Peyer's patch (tissue), 4 donors: Measurements from ENCODE around the gene COL23A1. TPM values are rescaled to one million over a fixed set of nuclear protein-coding genes. Genes with fewer than 3 reads are reported as not detected.

Source experiments
- DNase-seq, 3 donors: peaks; one replicate each; pipeline ENCODE4 v3.0.0-alpha.2; 2017 to 2019
- H3K27ac ChIP-seq, 4 donors: fragments of 200-600 bp; sonication (generic); one replicate each; pipeline ENCODE4 v1.5.1; 2016 to 2019
- H3K27me3 ChIP-seq, 2 donors: fragments of 200-600 bp; sonication (generic); one replicate each; pipeline ENCODE4 v1.5.1; 2019
- H3K36me3 ChIP-seq, 3 donors: fragments of 200-600 bp; sonication (generic); one replicate each; pipeline ENCODE4 v1.5.1; 2016 to 2019
- H3K4me1 ChIP-seq, 4 donors: fragments of 200-600 bp; sonication (generic); one replicate each; pipeline ENCODE4 v1.5.1; 2016 to 2019
- H3K4me3 ChIP-seq, 4 donors: fragments of 200-600 bp; sonication (generic); 1 replicate in 3 of 4; 2 replicates in 1 of 4; pipeline ENCODE4 v1.5.1; 2016 to 2019; ENCODE audit warnings: mild to moderate bottlenecking in 1 of 4
- H3K9me3 ChIP-seq, 4 donors: fragments of 200-600 bp; sonication (generic); one replicate each; pipeline ENCODE4 v1.5.1; 2016 to 2019; ENCODE audit warnings: mild to moderate bottlenecking in 1 of 4
- CTCF ChIP-seq, 6 experiments: fragments of 450-650 bp in 4 of 6; fragments of 200-600 bp in 2 of 6; sonication (generic) in 1 of 6; IDR thresholded peaks; one replicate each; pipeline ENCODE4 v1.5.1; 2017 to 2019; ENCODE audit warnings: antibody characterized with exemption in 6 of 6, mild to moderate bottlenecking in 3 of 6, moderate library complexity in 1 of 6
- POLR2A ChIP-seq, 2 donors: fragments of 450-650 bp; IDR thresholded peaks; one replicate each; pipeline ENCODE4 v1.5.1; 2017; ENCODE audit warnings: antibody characterized with exemption in 2 of 2, mild to moderate bottlenecking in 2 of 2, moderate library complexity in 2 of 2
- total RNA-seq, 4 donors: library from RNA; depleted of rRNA; stranded (reverse); fragments of >200 nt; gene quantifications; one replicate each; pipeline ENCODE4 v1.1.0, GENCODE V29; 2016

Gene COL23A1
- total RNA-seq = 1 to 10 TPM in 2 of 4 donors, under 1 TPM in 1, not detected in 1; 0.57 to 5.8 (median 1.2) TPM

DNA sequence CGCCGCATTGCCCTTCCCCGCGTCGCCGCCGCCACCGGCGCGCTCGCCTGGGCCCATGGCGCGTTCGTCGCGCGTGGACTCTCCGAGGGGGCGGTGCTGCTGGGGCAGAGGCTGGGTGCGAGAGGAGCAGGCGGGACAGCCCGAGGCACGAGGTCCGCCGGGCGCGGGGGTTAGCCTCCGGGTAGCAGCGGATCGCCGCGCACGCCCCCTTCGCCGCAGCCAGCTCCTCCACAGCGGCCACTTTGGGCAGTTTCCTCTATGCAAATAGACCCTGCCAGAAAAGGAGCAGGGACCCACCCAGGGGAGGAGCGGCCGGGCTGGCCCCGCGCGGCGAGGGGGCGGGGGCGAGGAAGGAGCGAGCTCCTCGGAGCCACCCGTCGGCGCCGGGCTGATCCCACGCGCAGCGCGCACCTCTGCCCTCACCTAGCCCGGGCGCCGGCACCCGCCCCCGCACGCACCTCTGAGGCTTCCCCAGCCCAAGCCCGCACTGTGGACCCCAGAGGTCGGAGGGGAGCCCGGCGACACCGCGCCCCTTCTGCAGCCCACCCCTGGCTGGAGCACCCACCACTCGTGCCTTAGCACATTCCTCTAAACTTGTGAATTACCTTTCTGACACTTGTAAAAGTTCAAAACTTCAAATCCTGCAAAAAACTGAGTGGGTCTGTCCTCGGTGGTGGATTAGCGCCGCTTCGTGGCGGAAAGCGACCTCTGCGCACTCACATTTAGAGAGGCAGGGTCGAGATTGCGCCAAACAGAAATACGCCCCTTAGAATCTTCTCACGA lies at the start of gene COL23A1:
Gene COL23A1 (minus strand): TSS at position 253 of the 783 bp plus-strand sequence.
- H3K4me3 ChIP-seq = peak within 1 kb of the TSS; percentile 16 to 52 (median 48)
- TF ChIP-seq CTCF (IDR thresholded peaks at IDR 0.05) (peak in 3 of 6 experiments; percentile 24 to 39 (median 29)), POLR2A (IDR thresholded peaks at IDR 0.05) (no peak)
- DNase-seq = peak in 1 of 3 donors; percentile 57
- peaks cover 0 to 9% (median 2%) of the 10 kb centered on the region in 4 donors for H3K9me3 ChIP-seq
- peak within 1 kb of the TSS in 2 of 4 donors; percentile 19 to 46 for H3K27ac ChIP-seq
- peaks cover 0 to 15% (median 4%) of the 10 kb centered on the region in 4 donors for H3K4me1 ChIP-seq
- peaks cover 0 to 6% of the 10 kb centered on the region in 2 donors for H3K27me3 ChIP-seq
- H3K36me3 ChIP-seq = no peaks in the 10 kb centered on the region

DNA sequence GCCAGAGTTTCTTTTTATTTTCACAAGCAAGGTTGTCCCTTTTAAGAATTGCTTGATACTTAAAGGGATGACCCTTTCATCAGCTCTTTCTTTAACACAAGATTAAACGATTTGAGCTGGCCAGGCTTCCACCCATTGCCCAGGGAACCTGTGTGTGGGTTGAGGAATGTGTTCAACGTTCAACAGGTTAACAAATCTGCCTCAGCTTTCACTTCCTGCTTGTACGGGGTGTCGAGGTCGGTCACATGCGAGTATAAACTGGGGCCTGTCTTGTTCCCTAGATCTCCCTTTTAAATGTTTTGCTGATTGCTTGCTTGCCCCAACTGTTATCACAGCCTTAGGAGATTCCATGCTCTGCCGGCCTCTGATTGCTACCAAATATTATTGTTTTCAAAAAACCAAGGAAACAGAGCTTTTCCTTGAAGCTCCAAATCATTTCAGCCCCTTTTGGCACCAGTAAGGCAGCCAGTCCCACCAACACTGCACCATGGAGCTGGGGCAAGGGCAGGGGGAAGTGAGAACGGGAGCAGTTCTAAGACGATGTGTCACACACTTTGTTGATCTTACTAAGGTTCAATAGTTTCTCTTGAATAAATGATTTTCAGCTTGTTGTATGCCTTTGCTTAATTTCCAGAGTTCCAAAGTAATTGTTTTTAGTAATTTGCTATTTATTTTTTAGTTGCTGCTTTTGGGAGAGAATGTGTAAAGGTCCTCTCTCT lies 47.3 kb upstream of the COL23A1 start:
- peak overlapping the region in 1 of 4 donors; percentile 33 for H3K27ac ChIP-seq
- no peaks in the 10 kb centered on the region for H3K9me3 ChIP-seq
- no peak overlapping the region for H3K4me3 ChIP-seq
- H3K4me1 ChIP-seq = no peaks in the 10 kb centered on the region
- DNase-seq = peak in 1 of 3 donors; percentile 44
- no peaks in the 10 kb centered on the region for H3K27me3 ChIP-seq
- H3K36me3 ChIP-seq = no peaks in the 10 kb centered on the region
- TF ChIP-seq CTCF (IDR thresholded peaks at IDR 0.05) = no peak
- no peak for TF ChIP-seq POLR2A (IDR thresholded peaks at IDR 0.05)

- Histone ChIP-seq H3K4me3 (no peak overlapping the region), H3K27me3 (no peaks in the 10 kb centered on the region), H3K27ac (no peak overlapping the region), H3K36me3 (no peaks in the 10 kb centered on the region), H3K4me1 (no peaks in the 10 kb centered on the region), H3K9me3 (no peaks in the 10 kb centered on the region)
- TF ChIP-seq CTCF (IDR thresholded peaks at IDR 0.05) = no peak
- no peak for TF ChIP-seq POLR2A (IDR thresholded peaks at IDR 0.05)
- no peak for DNase-seq
Measured at GRCh38 chr5:178632285-178632684, 42.1 kb upstream of the COL23A1 start.

GRCh38 chr5:178630951-178631350 lies 40.8 kb upstream of the COL23A1 start:
- no peaks in the 10 kb centered on the region for H3K4me1 ChIP-seq
- no peaks in the 10 kb centered on the region for H3K9me3 ChIP-seq
- no peak overlapping the region for H3K27ac ChIP-seq
- TF ChIP-seq CTCF (IDR thresholded peaks at IDR 0.05) (no peak), POLR2A (IDR thresholded peaks at IDR 0.05) (no peak)
- H3K4me3 ChIP-seq = no peak overlapping the region
- H3K27me3 ChIP-seq = no peaks in the 10 kb centered on the region
- DNase-seq = no peak
- no peaks in the 10 kb centered on the region for H3K36me3 ChIP-seq

- Histone ChIP-seq H3K36me3 (no peaks in the 10 kb centered on the region), H3K4me3 (no peak overlapping the region), H3K9me3 (no peaks in the 10 kb centered on the region), H3K4me1 (peaks cover 0 to under 1% (median 0%) of the 10 kb centered on the region in 4 donors), H3K27ac (no peak overlapping the region), H3K27me3 (no peaks in the 10 kb centered on the region)
- TF ChIP-seq POLR2A (IDR thresholded peaks at IDR 0.05) (no peak), CTCF (IDR thresholded peaks at IDR 0.05) (no peak)
- DNase-seq = no peak
Measured at GRCh38 chr5:178630475-178630930, 40.3 kb upstream of the COL23A1 start.
